ENCODE data around the gene NAA40. TPM values are rescaled to one million over a fixed set of nuclear protein-coding genes. Genes with fewer than 3 reads are reported as not detected.

The NAA40 gene
- total RNA-seq, 4 donors from 2014 or later, result 3.8 to 12.5 (median 8.5) TPM

- WGBS, 2 donors (ENCODE audit: low coverage in 1 of 2), result 65 to 66% methylated on average over 5 of the region's 6 CpGs
- H3K4me1 ChIP-seq, result peaks cover 0 to 5% (median 2%) of the 10 kb centered on the region in 3 donors
Observed at GRCh38 chr11:63993993-63994392, 55.2 kb downstream of the NAA40 start.

GRCh38 chr11:63996512-63996911 lies 57.7 kb downstream of the NAA40 start:
- Histone ChIP-seq H3K36me3 (peaks cover 0 to 74% of the 10 kb centered on the region in 2 donors), H3K27ac (no peak overlapping the region), H3K4me1 (peaks cover 0 to 30% (median 20%) of the 10 kb centered on the region in 3 donors), H3K9me3 (no peaks in the 10 kb centered on the region), H3K4me3 (no peak overlapping the region), H3K27me3 (peaks cover 10% of the 10 kb centered on the region)
- whole genome bisulfite sequencing, 2 donors (ENCODE audit: low coverage in 1 of 2), result 100% methylated on average over 1 of the region's 18 CpGs; no CpG with 5 or more reads in 1 of the 2 donors
- TF ChIP-seq EP300 (IDR thresholded peaks at IDR 0.05), result no peak
- no peak for ATAC-seq

More at GRCh38 chr11:63993993-63994392, 55.2 kb downstream of the NAA40 start:
- ATAC-seq, result no peak
- no peaks in the 10 kb centered on the region for H3K27me3 ChIP-seq
- H3K36me3 ChIP-seq, result peaks cover 0 to 100% of the 10 kb centered on the region in 2 donors
- H3K27ac ChIP-seq, result no peak overlapping the region
- no peak overlapping the region for H3K4me3 ChIP-seq
- no peaks in the 10 kb centered on the region for H3K9me3 ChIP-seq
- no peak for TF ChIP-seq POLR2A (IDR thresholded peaks at IDR 0.05)
- no peak for TF ChIP-seq CTCF (IDR thresholded peaks at IDR 0.05)
- TF ChIP-seq EP300 (IDR thresholded peaks at IDR 0.05), result no peak
- TF ChIP-seq POLR2AphosphoS5 (IDR thresholded peaks at IDR 0.05), result no peak

- TF ChIP-seq EP300 (IDR thresholded peaks at IDR 0.05), result no peak
- no peak for TF ChIP-seq POLR2A (IDR thresholded peaks at IDR 0.05)
- TF ChIP-seq POLR2AphosphoS5 (IDR thresholded peaks at IDR 0.05), result no peak
- no peak for TF ChIP-seq CTCF (IDR thresholded peaks at IDR 0.05)
- Histone ChIP-seq H3K4me1 (peaks cover 0 to 37% (median 24%) of the 10 kb centered on the region in 3 donors), H3K9me3 (no peaks in the 10 kb centered on the region), H3K4me3 (no peak overlapping the region), H3K27me3 (peaks cover 10% of the 10 kb centered on the region), H3K36me3 (peaks cover 0 to 67% of the 10 kb centered on the region in 2 donors), H3K27ac (no peak overlapping the region)
- no peak for ATAC-seq
- no CpG with 5 or more reads among the region's 27 CpGs for WGBS, 2 donors (ENCODE audit: low coverage in 1 of 2)
Observed at GRCh38 chr11:63997104-63997700, 58.4 kb downstream of the NAA40 start.

- H3K4me1 ChIP-seq, result peaks cover 0 to 40% (median 26%) of the 10 kb centered on the region in 3 donors
- TF ChIP-seq EP300 (IDR thresholded peaks at IDR 0.05) (no peak), CTCF (IDR thresholded peaks at IDR 0.05) (no peak), POLR2AphosphoS5 (IDR thresholded peaks at IDR 0.05) (no peak), POLR2A (IDR thresholded peaks at IDR 0.05) (no peak)
- no peak for ATAC-seq
- H3K9me3 ChIP-seq, result no peaks in the 10 kb centered on the region
- 79% methylated on average over 2 of the region's 11 CpGs; no CpG with 5 or more reads in 1 of the 2 donors for WGBS, 2 donors (ENCODE audit: low coverage in 1 of 2)
- H3K27me3 ChIP-seq, result peaks cover 10% of the 10 kb centered on the region
- no peak overlapping the region for H3K27ac ChIP-seq
- peaks cover 0 to 61% of the 10 kb centered on the region in 2 donors for H3K36me3 ChIP-seq
- H3K4me3 ChIP-seq, result no peak overlapping the region
Observed at GRCh38 chr11:63997801-63998337, 59.1 kb downstream of the NAA40 start.

- no peak for ATAC-seq
- Histone ChIP-seq H3K27ac (no peak overlapping the region), H3K9me3 (no peaks in the 10 kb centered on the region), H3K27me3 (peaks cover 10% of the 10 kb centered on the region), H3K36me3 (peaks cover 0 to 52% of the 10 kb centered on the region in 2 donors), H3K4me3 (peak overlapping the region in 1 of 2 donors; percentile 49), H3K4me1 (peaks cover 0 to 40% (median 26%) of the 10 kb centered on the region in 3 donors)
- TF ChIP-seq CTCF (IDR thresholded peaks at IDR 0.05) (no peak), POLR2A (IDR thresholded peaks at IDR 0.05) (no peak), POLR2AphosphoS5 (IDR thresholded peaks at IDR 0.05) (no peak), EP300 (IDR thresholded peaks at IDR 0.05) (no peak)
- no CpG with 5 or more reads among the region's 54 CpGs for WGBS, 2 donors (ENCODE audit: low coverage in 1 of 2)
Observed at GRCh38 chr11:63998558-63999348, 60.0 kb downstream of the NAA40 start.

Data from gastroesophageal sphincter (tissue), 4 donors.